GM23338 (cell line): ENCODE results near the gene TGFBR1. TPM values are rescaled to one million over a fixed set of nuclear protein-coding genes. Genes with fewer than 3 reads are reported as not detected.

Experiments
- ATAC-seq: fragments of 200-7000 bp; cut with Tn5 transposase; 3 replicates; pipeline ENCODE4 v1.9.1; 2020
- DNase-seq: peaks from one replicate; pipeline ENCODE4 v3.0.0-alpha.2; 2015; ENCODE audit warnings: low spot score
- H2AFZ ChIP-seq: fragments of 200-600 bp; sonication (generic); 2 replicates; pipeline ENCODE4 v1.8.0; 2016; ENCODE audit warnings: antibody characterized with exemption, mild to moderate bottlenecking, moderate library complexity
- H3F3A ChIP-seq: fragments of 200-600 bp; sonication (generic); replicated peaks from 2 replicates; pipeline ENCODE4 v1.8.0; 2017; ENCODE audit warnings: antibody characterized with exemption, mixed run types, low read depth
- H3K27ac ChIP-seq: fragments of 200-600 bp; sonication (generic); 2 replicates; pipeline ENCODE4 v1.6.1; 2016; ENCODE audit warnings: low read depth
- H3K27me3 ChIP-seq: fragments of 200-600 bp; sonication (generic); 2 replicates; pipeline ENCODE4 v1.8.0; 2016; ENCODE audit warnings: mild to moderate bottlenecking, mixed run types, moderate library complexity; ENCODE audit not compliant: insufficient read depth
- H3K36me3 ChIP-seq: fragments of 200-600 bp; sonication (generic); 2 replicates; pipeline ENCODE4 v1.8.0; 2016; ENCODE audit warnings: mild to moderate bottlenecking; ENCODE audit not compliant: insufficient read depth
- H3K4me1 ChIP-seq: fragments of 200-600 bp; sonication (generic); 2 replicates; pipeline ENCODE4 v1.8.0; 2016; ENCODE audit warnings: mild to moderate bottlenecking, moderate library complexity; ENCODE audit not compliant: insufficient read depth
- H3K4me2 ChIP-seq: fragments of 200-600 bp; sonication (generic); 2 replicates; pipeline ENCODE4 v1.7.1; 2017; ENCODE audit warnings: mixed run types
- H3K4me3 ChIP-seq: fragments of 200-600 bp; sonication (generic); 2 replicates; pipeline ENCODE4 v1.6.1; 2016; ENCODE audit warnings: mixed run types
- H3K79me2 ChIP-seq: fragments of 200-600 bp; sonication (generic); replicated peaks from 2 replicates; pipeline ENCODE4 v1.8.0; 2017; ENCODE audit warnings: mild to moderate bottlenecking; ENCODE audit not compliant: insufficient read depth
- H3K9me2 ChIP-seq: fragments of 200-600 bp; sonication (generic); 2 replicates; pipeline ENCODE4 v1.8.0; 2017; ENCODE audit not compliant: insufficient read depth
- H4K20me1 ChIP-seq: fragments of 200-600 bp; sonication (generic); replicated peaks from 2 replicates; pipeline ENCODE4 v1.8.0; 2017; ENCODE audit warnings: mild to moderate bottlenecking; ENCODE audit not compliant: insufficient read depth
- H3K27ac Mint-ChIP-seq: 2 replicates; pipeline ENCODE4 v1.8.0; 2020; ENCODE audit warnings: inconsistent platforms, mild to moderate bottlenecking, moderate library complexity, mixed read lengths
- H3K27me3 Mint-ChIP-seq: 3 replicates; pipeline ENCODE4 v1.8.0; 2022; ENCODE audit warnings: low read depth, mild to moderate bottlenecking, moderate library complexity, mixed read lengths, inconsistent platforms; ENCODE audit not compliant: insufficient read depth, poor library complexity
- H3K36me3 Mint-ChIP-seq: 3 replicates; pipeline ENCODE4 v1.8.0; 2021; ENCODE audit warnings: low read depth, mild to moderate bottlenecking, inconsistent platforms, moderate library complexity, mixed read lengths
- H3K4me1 Mint-ChIP-seq: 3 replicates; pipeline ENCODE4 v1.8.0; 2020; ENCODE audit warnings: mild to moderate bottlenecking, inconsistent platforms, mixed read lengths
- H3K4me3 Mint-ChIP-seq: 3 replicates; pipeline ENCODE4 v1.8.0; 2021; ENCODE audit warnings: moderate library complexity, mild to moderate bottlenecking, inconsistent platforms, mixed read lengths
- H3K9me3 Mint-ChIP-seq: 3 replicates; pipeline ENCODE4 v1.8.0; 2020; ENCODE audit warnings: moderate library complexity, mild to moderate bottlenecking, inconsistent platforms, mixed read lengths
- CREB1 ChIP-seq: fragments of 250-450 bp; sonication (Bioruptor Pico); IDR thresholded peaks from 2 replicates; pipeline ENCODE4 v1.5.0; 2020; ENCODE audit warnings: low read depth, mild to moderate bottlenecking, moderate library complexity
- ETS1 ChIP-seq: IDR thresholded peaks from 2 replicates; pipeline ENCODE4 v1.6.1; 2016; ENCODE audit warnings: antibody characterized with exemption
- EZH2 ChIP-seq: fragments of 200-600 bp; sonication (generic); IDR thresholded peaks from one replicate; pipeline ENCODE4 v1.8.0; 2017; ENCODE audit warnings: antibody characterized with exemption, mild to moderate bottlenecking, low read depth; ENCODE audit not compliant: unreplicated experiment
- EZH2phosphoT487 ChIP-seq: fragments of 200-600 bp; sonication (generic); IDR thresholded peaks from one replicate; pipeline ENCODE4 v1.8.1; 2018; ENCODE audit warnings: antibody characterized with exemption; ENCODE audit not compliant: unreplicated experiment
- JUNB ChIP-seq: IDR thresholded peaks from one replicate; pipeline ENCODE4 v1.6.1; 2016; ENCODE audit warnings: antibody characterized with exemption; ENCODE audit not compliant: unreplicated experiment
- NANOG ChIP-seq: IDR thresholded peaks from 2 replicates; pipeline ENCODE4 v1.6.1; 2016; ENCODE audit warnings: antibody characterized with exemption, borderline replicate concordance
- POLR2AphosphoS5 ChIP-seq: IDR thresholded peaks from 2 replicates; pipeline ENCODE4 v1.6.1; 2016; ENCODE audit warnings: antibody characterized with exemption, low read depth
- STAT1 ChIP-seq: IDR thresholded peaks from one replicate; pipeline ENCODE4 v1.6.1; 2016; ENCODE audit warnings: antibody characterized with exemption; ENCODE audit not compliant: unreplicated experiment
- ZNF114 ChIP-seq: fragments of 250-450 bp; sonication (Bioruptor Pico); IDR thresholded peaks from 2 replicates; pipeline ENCODE4 v1.5.0; 2020; ENCODE audit warnings: mild to moderate bottlenecking, moderate library complexity
- ZNF331 ChIP-seq: fragments of 250-450 bp; sonication (Bioruptor Pico); IDR thresholded peaks from 2 replicates; pipeline ENCODE4 v1.5.0; 2020; ENCODE audit warnings: low read depth, mild to moderate bottlenecking, moderate library complexity
- polyA plus RNA-seq: library from polyadenylated mRNA; unstranded; fragments of >200 nt; fragmentation: Nextera tagmentation; extraction: Ambion mirVana; gene quantifications from 2 replicates; pipeline ENCODE4 v1.2.1, GENCODE V29; 2016
- total RNA-seq: library from RNA; depleted of rRNA; stranded (reverse); fragments of >200 nt; shearing (Covaris generic); gene quantifications from 2 replicates; pipeline ENCODE4 v1.2.3, GENCODE V29; 2014
- TF ChIP-seq, protein P1 (sequence below), 2 experiments: fragments of 200-600 bp in 1 of 2; sonication (generic) in 1 of 2; conservative IDR thresholded peaks; 2 replicates each; pipeline versions ENCODE4 v1.5.1 to v1.6.1; 2016 to 2017; ENCODE audit warnings: antibody characterized with exemption in 2 of 2, low read depth in 2 of 2, mild to moderate bottlenecking in 2 of 2, moderate library complexity in 1 of 2
- TF ChIP-seq, protein P2 (sequence below): fragments of 250-450 bp; sonication (Bioruptor Pico); IDR thresholded peaks from 2 replicates; pipeline ENCODE4 v1.5.0; 2020; ENCODE audit warnings: mild to moderate bottlenecking, moderate library complexity
- TF ChIP-seq, protein P3 (sequence below): IDR thresholded peaks from one replicate; pipeline ENCODE4 v1.6.1; 2018; ENCODE audit warnings: antibody characterized with exemption; ENCODE audit not compliant: unreplicated experiment

Gene TGFBR1
- total and polyA plus RNA-seq, 2 experiments from 2014 or later, result 9.3 to 40.2 TPM

DNA sequence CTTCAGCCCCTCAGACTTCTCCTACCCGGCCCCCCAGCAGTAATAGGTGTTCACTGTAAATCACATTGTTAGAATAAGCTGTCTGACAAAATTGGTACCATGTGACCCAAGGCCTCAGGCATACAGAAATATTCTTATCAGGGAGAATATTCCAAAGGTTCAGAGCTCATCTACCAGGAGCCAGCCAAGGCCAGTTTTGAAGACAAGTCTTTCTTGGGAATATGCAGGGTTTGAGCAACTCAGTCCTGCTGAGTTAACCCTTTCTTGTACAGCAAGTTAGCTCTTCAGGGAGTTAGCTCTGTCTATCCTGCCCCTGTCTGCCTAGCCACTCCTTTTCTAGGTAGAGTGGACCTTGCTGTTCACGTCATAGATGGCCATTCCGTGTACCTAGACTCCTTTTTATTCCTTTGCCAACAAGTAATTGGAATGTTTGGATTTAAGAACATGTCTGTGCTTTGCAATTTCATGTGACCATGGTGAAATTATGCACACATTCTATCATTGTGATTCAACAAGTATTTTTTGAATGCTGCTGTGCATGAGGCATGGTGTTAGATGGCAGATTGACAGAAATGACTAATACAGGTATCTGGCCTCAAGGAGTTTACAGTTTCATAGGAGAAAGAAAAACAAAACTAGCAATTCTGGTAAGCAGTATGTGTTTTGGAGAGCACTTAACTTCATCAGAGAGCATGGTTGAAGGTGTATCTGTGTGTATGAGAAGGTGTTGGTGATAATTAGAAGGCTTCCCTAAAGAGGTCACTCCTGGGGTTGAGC is 22.6 kb downstream of the TGFBR1 start:
- Histone ChIP-seq H3K79me2 (peaks cover 69% of the 10 kb centered on the region), H3K27me3 (no peaks in the 10 kb centered on the region), H3K27ac (no peak overlapping the region), H4K20me1 (peaks cover 15% of the 10 kb centered on the region; the same call in 1 of the 2 replicates), H3K4me3 (no peak overlapping the region), H3F3A (no peaks in the 10 kb centered on the region), H2AFZ (no peak overlapping the region), H3K4me2 (no peak overlapping the region), H3K9me2 (no peaks in the 10 kb centered on the region), H3K36me3 (no peaks in the 10 kb centered on the region), H3K4me1 (peaks cover 12% of the 10 kb centered on the region)
- H3K4me3 Mint-ChIP-seq, result no peak overlapping the region
- H3K27me3 Mint-ChIP-seq, result no peaks in the 10 kb centered on the region
- DNase-seq, result no peak
- ATAC-seq, result no peak
- no peak overlapping the region for H3K27ac Mint-ChIP-seq
- peaks cover 6% of the 10 kb centered on the region; the same call in 1 of the 3 replicates for H3K9me3 Mint-ChIP-seq
- H3K36me3 Mint-ChIP-seq, result peaks cover 22% of the 10 kb centered on the region
- H3K4me1 Mint-ChIP-seq, result peaks cover 19% of the 10 kb centered on the region
- TF ChIP-seq, protein P1, sequence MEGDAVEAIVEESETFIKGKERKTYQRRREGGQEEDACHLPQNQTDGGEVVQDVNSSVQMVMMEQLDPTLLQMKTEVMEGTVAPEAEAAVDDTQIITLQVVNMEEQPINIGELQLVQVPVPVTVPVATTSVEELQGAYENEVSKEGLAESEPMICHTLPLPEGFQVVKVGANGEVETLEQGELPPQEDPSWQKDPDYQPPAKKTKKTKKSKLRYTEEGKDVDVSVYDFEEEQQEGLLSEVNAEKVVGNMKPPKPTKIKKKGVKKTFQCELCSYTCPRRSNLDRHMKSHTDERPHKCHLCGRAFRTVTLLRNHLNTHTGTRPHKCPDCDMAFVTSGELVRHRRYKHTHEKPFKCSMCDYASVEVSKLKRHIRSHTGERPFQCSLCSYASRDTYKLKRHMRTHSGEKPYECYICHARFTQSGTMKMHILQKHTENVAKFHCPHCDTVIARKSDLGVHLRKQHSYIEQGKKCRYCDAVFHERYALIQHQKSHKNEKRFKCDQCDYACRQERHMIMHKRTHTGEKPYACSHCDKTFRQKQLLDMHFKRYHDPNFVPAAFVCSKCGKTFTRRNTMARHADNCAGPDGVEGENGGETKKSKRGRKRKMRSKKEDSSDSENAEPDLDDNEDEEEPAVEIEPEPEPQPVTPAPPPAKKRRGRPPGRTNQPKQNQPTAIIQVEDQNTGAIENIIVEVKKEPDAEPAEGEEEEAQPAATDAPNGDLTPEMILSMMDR (conservative IDR thresholded peaks at IDR 0.05; ENCODE audit: low read depth in 2 of 2), result no peak
- TF ChIP-seq POLR2AphosphoS5, result no peak
- no peak for TF ChIP-seq JUNB
- TF ChIP-seq ETS1, result no peak
- no peak for TF ChIP-seq NANOG
- TF ChIP-seq, protein P2, sequence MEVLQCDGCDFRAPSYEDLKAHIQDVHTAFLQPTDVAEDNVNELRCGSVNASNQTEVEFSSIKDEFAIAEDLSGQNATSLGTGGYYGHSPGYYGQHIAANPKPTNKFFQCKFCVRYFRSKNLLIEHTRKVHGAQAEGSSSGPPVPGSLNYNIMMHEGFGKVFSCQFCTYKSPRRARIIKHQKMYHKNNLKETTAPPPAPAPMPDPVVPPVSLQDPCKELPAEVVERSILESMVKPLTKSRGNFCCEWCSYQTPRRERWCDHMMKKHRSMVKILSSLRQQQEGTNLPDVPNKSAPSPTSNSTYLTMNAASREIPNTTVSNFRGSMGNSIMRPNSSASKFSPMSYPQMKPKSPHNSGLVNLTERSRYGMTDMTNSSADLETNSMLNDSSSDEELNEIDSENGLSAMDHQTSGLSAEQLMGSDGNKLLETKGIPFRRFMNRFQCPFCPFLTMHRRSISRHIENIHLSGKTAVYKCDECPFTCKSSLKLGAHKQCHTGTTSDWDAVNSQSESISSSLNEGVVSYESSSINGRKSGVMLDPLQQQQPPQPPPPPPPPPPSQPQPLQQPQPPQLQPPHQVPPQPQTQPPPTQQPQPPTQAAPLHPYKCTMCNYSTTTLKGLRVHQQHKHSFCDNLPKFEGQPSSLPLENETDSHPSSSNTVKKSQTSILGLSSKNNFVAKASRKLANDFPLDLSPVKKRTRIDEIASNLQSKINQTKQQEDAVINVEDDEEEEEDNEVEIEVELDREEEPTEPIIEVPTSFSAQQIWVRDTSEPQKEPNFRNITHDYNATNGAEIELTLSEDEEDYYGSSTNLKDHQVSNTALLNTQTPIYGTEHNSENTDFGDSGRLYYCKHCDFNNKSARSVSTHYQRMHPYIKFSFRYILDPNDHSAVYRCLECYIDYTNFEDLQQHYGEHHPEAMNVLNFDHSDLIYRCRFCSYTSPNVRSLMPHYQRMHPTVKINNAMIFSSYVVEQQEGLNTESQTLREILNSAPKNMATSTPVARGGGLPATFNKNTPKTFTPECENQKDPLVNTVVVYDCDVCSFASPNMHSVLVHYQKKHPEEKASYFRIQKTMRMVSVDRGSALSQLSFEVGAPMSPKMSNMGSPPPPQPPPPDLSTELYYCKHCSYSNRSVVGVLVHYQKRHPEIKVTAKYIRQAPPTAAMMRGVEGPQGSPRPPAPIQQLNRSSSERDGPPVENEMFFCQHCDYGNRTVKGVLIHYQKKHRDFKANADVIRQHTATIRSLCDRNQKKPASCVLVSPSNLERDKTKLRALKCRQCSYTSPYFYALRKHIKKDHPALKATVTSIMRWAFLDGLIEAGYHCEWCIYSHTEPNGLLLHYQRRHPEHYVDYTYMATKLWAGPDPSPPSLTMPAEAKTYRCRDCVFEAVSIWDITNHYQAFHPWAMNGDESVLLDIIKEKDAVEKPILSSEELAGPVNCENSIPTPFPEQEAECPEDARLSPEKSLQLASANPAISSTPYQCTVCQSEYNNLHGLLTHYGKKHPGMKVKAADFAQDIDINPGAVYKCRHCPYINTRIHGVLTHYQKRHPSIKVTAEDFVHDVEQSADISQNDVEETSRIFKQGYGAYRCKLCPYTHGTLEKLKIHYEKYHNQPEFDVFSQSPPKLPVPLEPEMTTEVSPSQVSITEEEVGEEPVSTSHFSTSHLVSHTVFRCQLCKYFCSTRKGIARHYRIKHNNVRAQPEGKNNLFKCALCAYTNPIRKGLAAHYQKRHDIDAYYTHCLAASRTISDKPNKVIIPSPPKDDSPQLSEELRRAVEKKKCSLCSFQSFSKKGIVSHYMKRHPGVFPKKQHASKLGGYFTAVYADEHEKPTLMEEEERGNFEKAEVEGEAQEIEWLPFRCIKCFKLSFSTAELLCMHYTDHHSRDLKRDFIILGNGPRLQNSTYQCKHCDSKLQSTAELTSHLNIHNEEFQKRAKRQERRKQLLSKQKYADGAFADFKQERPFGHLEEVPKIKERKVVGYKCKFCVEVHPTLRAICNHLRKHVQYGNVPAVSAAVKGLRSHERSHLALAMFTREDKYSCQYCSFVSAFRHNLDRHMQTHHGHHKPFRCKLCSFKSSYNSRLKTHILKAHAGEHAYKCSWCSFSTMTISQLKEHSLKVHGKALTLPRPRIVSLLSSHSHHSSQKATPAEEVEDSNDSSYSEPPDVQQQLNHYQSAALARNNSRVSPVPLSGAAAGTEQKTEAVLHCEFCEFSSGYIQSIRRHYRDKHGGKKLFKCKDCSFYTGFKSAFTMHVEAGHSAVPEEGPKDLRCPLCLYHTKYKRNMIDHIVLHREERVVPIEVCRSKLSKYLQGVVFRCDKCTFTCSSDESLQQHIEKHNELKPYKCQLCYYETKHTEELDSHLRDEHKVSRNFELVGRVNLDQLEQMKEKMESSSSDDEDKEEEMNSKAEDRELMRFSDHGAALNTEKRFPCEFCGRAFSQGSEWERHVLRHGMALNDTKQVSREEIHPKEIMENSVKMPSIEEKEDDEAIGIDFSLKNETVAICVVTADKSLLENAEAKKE, result no peak
- TF ChIP-seq, protein P3, sequence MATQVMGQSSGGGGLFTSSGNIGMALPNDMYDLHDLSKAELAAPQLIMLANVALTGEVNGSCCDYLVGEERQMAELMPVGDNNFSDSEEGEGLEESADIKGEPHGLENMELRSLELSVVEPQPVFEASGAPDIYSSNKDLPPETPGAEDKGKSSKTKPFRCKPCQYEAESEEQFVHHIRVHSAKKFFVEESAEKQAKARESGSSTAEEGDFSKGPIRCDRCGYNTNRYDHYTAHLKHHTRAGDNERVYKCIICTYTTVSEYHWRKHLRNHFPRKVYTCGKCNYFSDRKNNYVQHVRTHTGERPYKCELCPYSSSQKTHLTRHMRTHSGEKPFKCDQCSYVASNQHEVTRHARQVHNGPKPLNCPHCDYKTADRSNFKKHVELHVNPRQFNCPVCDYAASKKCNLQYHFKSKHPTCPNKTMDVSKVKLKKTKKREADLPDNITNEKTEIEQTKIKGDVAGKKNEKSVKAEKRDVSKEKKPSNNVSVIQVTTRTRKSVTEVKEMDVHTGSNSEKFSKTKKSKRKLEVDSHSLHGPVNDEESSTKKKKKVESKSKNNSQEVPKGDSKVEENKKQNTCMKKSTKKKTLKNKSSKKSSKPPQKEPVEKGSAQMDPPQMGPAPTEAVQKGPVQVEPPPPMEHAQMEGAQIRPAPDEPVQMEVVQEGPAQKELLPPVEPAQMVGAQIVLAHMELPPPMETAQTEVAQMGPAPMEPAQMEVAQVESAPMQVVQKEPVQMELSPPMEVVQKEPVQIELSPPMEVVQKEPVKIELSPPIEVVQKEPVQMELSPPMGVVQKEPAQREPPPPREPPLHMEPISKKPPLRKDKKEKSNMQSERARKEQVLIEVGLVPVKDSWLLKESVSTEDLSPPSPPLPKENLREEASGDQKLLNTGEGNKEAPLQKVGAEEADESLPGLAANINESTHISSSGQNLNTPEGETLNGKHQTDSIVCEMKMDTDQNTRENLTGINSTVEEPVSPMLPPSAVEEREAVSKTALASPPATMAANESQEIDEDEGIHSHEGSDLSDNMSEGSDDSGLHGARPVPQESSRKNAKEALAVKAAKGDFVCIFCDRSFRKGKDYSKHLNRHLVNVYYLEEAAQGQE, result no peak
- no peak for TF ChIP-seq ZNF331 (CRISPR knock-in tag)
- no peak for TF ChIP-seq EZH2
- TF ChIP-seq ZNF114, result no peak
- TF ChIP-seq EZH2phosphoT487, result no peak
- no peak for TF ChIP-seq CREB1 (CRISPR knock-in tag)
- TF ChIP-seq STAT1, result no peak
